Osteocyte (in vitro differentiated cells): ENCODE results near the gene MYCBPAP. TPM values are rescaled to one million over a fixed set of nuclear protein-coding genes. Genes with fewer than 3 reads are reported as not detected.

Experiments
- DNase-seq: peaks from one replicate; pipeline ENCODE4 v3.0.0; 2021; ENCODE audit warnings: mixed read lengths; ENCODE audit not compliant: unreplicated experiment; ENCODE audit errors: extremely low spot score
- H3K27ac Mint-ChIP-seq: one replicate; pipeline ENCODE4 v1.8.0; 2021; ENCODE audit warnings: mild to moderate bottlenecking, mixed read lengths; ENCODE audit not compliant: unreplicated experiment
- H3K27me3 Mint-ChIP-seq: one replicate; pipeline ENCODE4 v1.8.0; 2021; ENCODE audit warnings: mixed read lengths; ENCODE audit not compliant: unreplicated experiment
- H3K36me3 Mint-ChIP-seq: one replicate; pipeline ENCODE4 v1.8.0; 2021; ENCODE audit warnings: mixed read lengths; ENCODE audit not compliant: unreplicated experiment
- H3K4me1 Mint-ChIP-seq: one replicate; pipeline ENCODE4 v1.8.0; 2021; ENCODE audit warnings: mixed read lengths; ENCODE audit not compliant: unreplicated experiment
- H3K4me3 Mint-ChIP-seq: one replicate; pipeline ENCODE4 v1.8.0; 2021; ENCODE audit warnings: mild to moderate bottlenecking, moderate library complexity, mixed read lengths; ENCODE audit not compliant: unreplicated experiment
- H3K9me3 Mint-ChIP-seq: one replicate; pipeline ENCODE4 v1.8.0; 2021; ENCODE audit warnings: mixed read lengths; ENCODE audit not compliant: unreplicated experiment
- total RNA-seq: library from RNA; stranded (reverse); gene quantifications from 2 replicates; pipeline ENCODE4 v1.2.1, GENCODE V29; 2021
- TF ChIP-seq, protein P1 (sequence below): fragments of 200-600 bp; sonication (generic); IDR thresholded peaks from 2 replicates; pipeline ENCODE4 v1.5.0; 2021; ENCODE audit warnings: antibody characterized with exemption, mild to moderate bottlenecking, moderate library complexity

Gene MYCBPAP
- total RNA-seq, 1 donor from 2014 or later: 0.46 TPM

DNA sequence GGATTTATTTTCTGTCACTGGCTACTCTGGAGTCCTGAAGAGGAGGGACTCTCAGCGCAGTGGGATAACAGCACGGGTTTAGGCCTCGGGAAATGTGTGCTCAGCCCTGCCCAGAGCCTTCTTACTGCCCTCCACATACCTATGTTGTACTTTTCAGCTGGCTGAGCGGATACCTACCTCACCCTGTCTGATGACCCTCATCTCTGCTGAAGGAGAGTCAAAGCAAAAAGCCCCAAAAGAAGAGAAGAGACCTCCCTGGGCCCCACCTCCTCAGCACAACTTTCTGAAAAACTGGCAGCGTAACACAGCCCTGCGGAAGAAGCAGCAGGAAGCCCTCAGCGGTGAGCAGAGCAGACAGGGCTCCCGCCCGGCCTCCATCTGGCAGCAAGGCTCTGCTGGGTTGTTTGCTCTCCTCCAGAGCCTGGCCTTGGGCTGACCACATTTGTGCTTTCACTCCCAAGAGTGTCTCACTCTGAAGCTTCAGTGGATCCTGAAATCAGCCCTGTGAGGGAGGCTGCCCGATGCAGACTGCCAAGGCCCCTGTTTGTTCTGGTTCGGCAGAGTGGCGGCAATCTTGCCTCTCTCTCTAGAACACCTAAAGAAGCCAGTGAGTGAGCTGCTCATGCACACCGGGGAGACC, 10.3 kb downstream of the MYCBPAP start:
- TF ChIP-seq, protein P1, sequence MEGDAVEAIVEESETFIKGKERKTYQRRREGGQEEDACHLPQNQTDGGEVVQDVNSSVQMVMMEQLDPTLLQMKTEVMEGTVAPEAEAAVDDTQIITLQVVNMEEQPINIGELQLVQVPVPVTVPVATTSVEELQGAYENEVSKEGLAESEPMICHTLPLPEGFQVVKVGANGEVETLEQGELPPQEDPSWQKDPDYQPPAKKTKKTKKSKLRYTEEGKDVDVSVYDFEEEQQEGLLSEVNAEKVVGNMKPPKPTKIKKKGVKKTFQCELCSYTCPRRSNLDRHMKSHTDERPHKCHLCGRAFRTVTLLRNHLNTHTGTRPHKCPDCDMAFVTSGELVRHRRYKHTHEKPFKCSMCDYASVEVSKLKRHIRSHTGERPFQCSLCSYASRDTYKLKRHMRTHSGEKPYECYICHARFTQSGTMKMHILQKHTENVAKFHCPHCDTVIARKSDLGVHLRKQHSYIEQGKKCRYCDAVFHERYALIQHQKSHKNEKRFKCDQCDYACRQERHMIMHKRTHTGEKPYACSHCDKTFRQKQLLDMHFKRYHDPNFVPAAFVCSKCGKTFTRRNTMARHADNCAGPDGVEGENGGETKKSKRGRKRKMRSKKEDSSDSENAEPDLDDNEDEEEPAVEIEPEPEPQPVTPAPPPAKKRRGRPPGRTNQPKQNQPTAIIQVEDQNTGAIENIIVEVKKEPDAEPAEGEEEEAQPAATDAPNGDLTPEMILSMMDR: no peak
- H3K36me3 Mint-ChIP-seq: no peaks in the 10 kb centered on the region
- H3K9me3 Mint-ChIP-seq: no peaks in the 10 kb centered on the region
- DNase-seq: no peak
- peaks cover 40% of the 10 kb centered on the region for H3K4me1 Mint-ChIP-seq
- peak overlapping the region; percentile 78 for H3K27ac Mint-ChIP-seq
- H3K4me3 Mint-ChIP-seq: no peak overlapping the region
- H3K27me3 Mint-ChIP-seq: no peaks in the 10 kb centered on the region

- TF ChIP-seq, protein P1: no peak
- DNase-seq: no peak
- Mint-ChIP-seq H3K4me3 (no peak overlapping the region), H3K27ac (no peak overlapping the region), H3K4me1 (peaks cover 35% of the 10 kb centered on the region), H3K27me3 (no peaks in the 10 kb centered on the region), H3K36me3 (no peaks in the 10 kb centered on the region), H3K9me3 (no peaks in the 10 kb centered on the region)
Measured at GRCh38 chr17:50519141-50519834, 11.0 kb downstream of the MYCBPAP start.

- Mint-ChIP-seq H3K4me3 (no peak overlapping the region), H3K36me3 (no peaks in the 10 kb centered on the region), H3K27me3 (no peaks in the 10 kb centered on the region), H3K9me3 (no peaks in the 10 kb centered on the region), H3K27ac (no peak overlapping the region), H3K4me1 (peaks cover 23% of the 10 kb centered on the region)
- TF ChIP-seq, protein P1: no peak
- DNase-seq: no peak
Measured at GRCh38 chr17:50520483-50520882, 12.2 kb downstream of the MYCBPAP start.

- Mint-ChIP-seq H3K4me1 (peaks cover 17% of the 10 kb centered on the region), H3K27me3 (no peaks in the 10 kb centered on the region), H3K9me3 (no peaks in the 10 kb centered on the region), H3K4me3 (no peak overlapping the region), H3K36me3 (no peaks in the 10 kb centered on the region), H3K27ac (no peak overlapping the region)
- no peak for DNase-seq
- TF ChIP-seq, protein P1: no peak
Measured at GRCh38 chr17:50521514-50521913, 13.3 kb downstream of the MYCBPAP start.

GRCh38 chr17:50522766-50523165, 14.5 kb downstream of the MYCBPAP start:
- TF ChIP-seq, protein P1: no peak
- Mint-ChIP-seq H3K27me3 (no peaks in the 10 kb centered on the region), H3K27ac (no peak overlapping the region), H3K36me3 (no peaks in the 10 kb centered on the region), H3K4me1 (peaks cover 7% of the 10 kb centered on the region), H3K9me3 (no peaks in the 10 kb centered on the region), H3K4me3 (no peak overlapping the region)
- no peak for DNase-seq
